HepG2 (cell line): Measurements from ENCODE around the gene KRTAP12-3. TPM values are rescaled to one million over a fixed set of nuclear protein-coding genes. Genes with fewer than 3 reads are reported as not detected.
A peak's percentile ranks its signal among the peaks of the same experiment; 100 is the strongest.

Experiments used
- AHDC1 ChIP-seq: sonication (generic); formaldehyde crosslinking; IDR thresholded peaks from 2 replicates; pipeline ENCODE4 v1.5.1; 2020; ENCODE audit warnings: mild to moderate bottlenecking, missing genetic modification reagents, borderline replicate concordance
- FOXA3 ChIP-seq: IDR thresholded peaks from 2 replicates; pipeline ENCODE4 v1.6.1; 2016; ENCODE audit warnings: missing genetic modification reagents, missing compliant biosample characterization
- MXD4 ChIP-seq: IDR thresholded peaks from 2 replicates; pipeline ENCODE4 v1.6.1; 2016; ENCODE audit warnings: mild to moderate bottlenecking, missing biosample characterization, missing genetic modification reagents
- NR2F2 ChIP-seq: IDR thresholded peaks from 2 replicates; pipeline ENCODE4 v1.6.1; 2012; ENCODE audit warnings: low read depth, inconsistent platforms, borderline replicate concordance
- PRDM10 ChIP-seq: sonication (generic); formaldehyde crosslinking; IDR thresholded peaks from 2 replicates; pipeline ENCODE4 v1.4.0; 2020; ENCODE audit warnings: low read depth, missing genetic modification reagents
- TSC22D2 ChIP-seq: sonication (generic); formaldehyde crosslinking; IDR thresholded peaks from 2 replicates; pipeline ENCODE4 v1.5.1; 2020; ENCODE audit warnings: missing genetic modification reagents, mild to moderate bottlenecking, borderline replicate concordance
- UBTF ChIP-seq: sonication (generic); formaldehyde crosslinking; IDR thresholded peaks from 2 replicates; pipeline ENCODE4 v1.4.0; 2020; ENCODE audit warnings: mild to moderate bottlenecking, missing genetic modification reagents
- ZBTB26 ChIP-seq: IDR thresholded peaks from 2 replicates; pipeline ENCODE4 v1.6.1; 2016; ENCODE audit warnings: missing compliant biosample characterization, missing genetic modification reagents, borderline replicate concordance
- ZFX ChIP-seq: sonication (generic); formaldehyde crosslinking; IDR thresholded peaks from 2 replicates; pipeline ENCODE4 v1.4.0; 2020; ENCODE audit warnings: mild to moderate bottlenecking, low read depth, missing genetic modification reagents, moderate library complexity
- ZNF451 ChIP-seq: sonication (generic); formaldehyde crosslinking; IDR thresholded peaks from 2 replicates; pipeline ENCODE4 v1.5.0; 2020; ENCODE audit warnings: mild to moderate bottlenecking, missing genetic modification reagents
- polyA plus RNA-seq, 8 experiments: library from polyadenylated mRNA; depleted of rRNA in 3 of 8; stranded (reverse) in 7 of 8; unstranded in 1 of 8; fragments of >200 nt; fragmentation: Illumina TruSeq in 4 of 8; extraction: Trizol in 4 of 8; gene quantifications; 2 replicates each; pipeline versions ENCODE4 v1.2.1 to v1.2.3, GENCODE V29; 2011 to 2016; ENCODE audit warnings: low read depth in 4 of 8, missing spikeins in 1 of 8, mixed read lengths in 1 of 8; ENCODE audit not compliant: insufficient read depth in 1 of 8
- total RNA-seq, 5 experiments: library from RNA; depleted of rRNA; stranded (reverse); fragments of >200 nt; fragmentation: Illumina TruSeq; extraction: Trizol; gene quantifications; 2 replicates each; pipeline ENCODE4 v1.2.3, GENCODE V29; 2016; ENCODE audit warnings: low read depth in 1 of 5
- TF ChIP-seq, protein P1 (sequence below): sonication (generic); formaldehyde crosslinking; IDR thresholded peaks from 2 replicates; pipeline ENCODE4 v1.5.1; 2020; ENCODE audit warnings: mild to moderate bottlenecking, moderate library complexity, missing genetic modification reagents

KRTAP12-3 gene
- total and polyA plus RNA-seq, 2 of the 13 experiments (the other 11 are each of a cell fraction or from before 2014, with no cell fraction given), result not detected

GRCh38 chr21:44697811-44698734 is 40.3 kb downstream of the KRTAP12-3 start (continued):
- peak; percentile 82; the same call in 1 of the 2 replicates for TF ChIP-seq PRDM10 (CRISPR knock-in tag)
- TF ChIP-seq NR2F2, result no peak
- 0 out of 2 replicates have a peak, but pooled peaks have one; percentile 17 for TF ChIP-seq AHDC1
- TF ChIP-seq, protein P1, sequence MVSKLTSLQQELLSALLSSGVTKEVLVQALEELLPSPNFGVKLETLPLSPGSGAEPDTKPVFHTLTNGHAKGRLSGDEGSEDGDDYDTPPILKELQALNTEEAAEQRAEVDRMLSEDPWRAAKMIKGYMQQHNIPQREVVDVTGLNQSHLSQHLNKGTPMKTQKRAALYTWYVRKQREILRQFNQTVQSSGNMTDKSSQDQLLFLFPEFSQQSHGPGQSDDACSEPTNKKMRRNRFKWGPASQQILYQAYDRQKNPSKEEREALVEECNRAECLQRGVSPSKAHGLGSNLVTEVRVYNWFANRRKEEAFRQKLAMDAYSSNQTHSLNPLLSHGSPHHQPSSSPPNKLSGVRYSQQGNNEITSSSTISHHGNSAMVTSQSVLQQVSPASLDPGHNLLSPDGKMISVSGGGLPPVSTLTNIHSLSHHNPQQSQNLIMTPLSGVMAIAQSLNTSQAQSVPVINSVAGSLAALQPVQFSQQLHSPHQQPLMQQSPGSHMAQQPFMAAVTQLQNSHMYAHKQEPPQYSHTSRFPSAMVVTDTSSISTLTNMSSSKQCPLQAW (CRISPR knock-in tag), result peak; percentile 57; the same call in 1 of the 2 replicates
- TF ChIP-seq ZNF451 (CRISPR knock-in tag), result 0 out of 2 replicates have a peak, but pooled peaks have one; percentile 60
- TF ChIP-seq ZFX (CRISPR knock-in tag), result peak; percentile 77
- 0 out of 2 replicates have a peak, but pooled peaks have one; percentile 33 for TF ChIP-seq TSC22D2
- TF ChIP-seq FOXA3 (CRISPR knock-in tag), result 0 out of 2 replicates have a peak, but pooled peaks have one; percentile 38
- 0 out of 2 replicates have a peak, but pooled peaks have one; percentile 36 for TF ChIP-seq UBTF
- peak; percentile 59; the same call in 1 of the 2 replicates for TF ChIP-seq MXD4
- 0 out of 2 replicates have a peak, but pooled peaks have one; percentile 13 for TF ChIP-seq ZBTB26
